AG04450 (cell line): Measurements from ENCODE around the gene TPMT. TPM values are rescaled to one million over a fixed set of nuclear protein-coding genes. Genes with fewer than 3 reads are reported as not detected.

ENCODE experiments used
- CTCF ChIA-PET: fragments of 300-600, 350-600 bp; formaldehyde crosslinking; extraction: SDS; loops from one replicate; lab custom pipeline; 2022; ENCODE audit warnings: antibody characterized with exemption, inconsistent platforms; lab: Charles Lee
- POLR2A ChIA-PET: fragments of 350-600 bp; formaldehyde crosslinking; extraction: SDS; loops from one replicate; lab custom pipeline; 2021; ENCODE audit warnings: antibody characterized with exemption, inconsistent platforms; lab: Yijun Ruan, JAX
- DNase-seq: peaks from one replicate; pipeline ENCODE4 v3.0.0-alpha.2; 2011; ENCODE audit warnings: low read depth, low spot score
- H3K27ac ChIP-seq: one replicate; pipeline ENCODE4 v1.5.1; 2012; ENCODE audit warnings: low read depth, low read length, control low read depth
- H3K27me3 ChIP-seq: one replicate; pipeline ENCODE4 v1.6.0; 2012; ENCODE audit warnings: low read length; ENCODE audit not compliant: control insufficient read depth, insufficient read depth
- H3K4me3 ChIP-seq: 2 replicates; pipeline ENCODE4 v1.5.1; 2011; ENCODE audit warnings: mild to moderate bottlenecking, low read depth, low read length, control low read depth
- H3K9me3 ChIP-seq: 2 replicates; pipeline ENCODE4 v1.5.1; 2012; ENCODE audit warnings: low read length; ENCODE audit not compliant: control insufficient read depth, insufficient read depth
- CTCF ChIP-seq: IDR thresholded peaks from 2 replicates; pipeline ENCODE4 v1.5.1; 2011; ENCODE audit warnings: low read depth, low read length, control low read depth, inconsistent platforms
- polyA plus RNA-seq: library from polyadenylated mRNA; depleted of rRNA; stranded (reverse); fragments of >200 nt; gene quantifications from 2 replicates; pipeline ENCODE4 v1.2.3, GENCODE V29; 2011

TPMT gene
- polyA plus RNA-seq, 1 experiment = 25.8 TPM

- CTCF ChIA-PET = no interaction called here
- no peaks in the 10 kb centered on the region for H3K27me3 ChIP-seq
- no peaks in the 10 kb centered on the region for H3K9me3 ChIP-seq
- no peak overlapping the region for H3K4me3 ChIP-seq
- no peak overlapping the region for H3K27ac ChIP-seq
- no peak for TF ChIP-seq CTCF
- peak; percentile 46 for DNase-seq
- POLR2A ChIA-PET = interaction anchor here (0.7 kb wide), 1 partner anchor 548 kb away, joined by 5 read pairs; no protein-coding TSS in a partner anchor
Observed at GRCh38 chr6:18148304-18149025, 6.4 kb downstream of the TPMT start.

- CTCF ChIA-PET = interaction anchor here (1.0 kb wide), 1 partner anchor 330 kb away, joined by 3 read pairs; no protein-coding TSS in a partner anchor
Observed at GRCh38 chr6:18147616-18148015, 7.3 kb downstream of the TPMT start.

GRCh38 chr6:18147160-18147559, 7.7 kb downstream of the TPMT start:
- no peak for DNase-seq
- no peak overlapping the region for H3K4me3 ChIP-seq
- POLR2A ChIA-PET = no interaction called here
- no peaks in the 10 kb centered on the region for H3K27me3 ChIP-seq
- no peak overlapping the region for H3K27ac ChIP-seq
- H3K9me3 ChIP-seq = no peaks in the 10 kb centered on the region
- TF ChIP-seq CTCF = no peak
- CTCF ChIA-PET = interaction anchor here (1.0 kb wide), 1 partner anchor 329 kb away, joined by 3 read pairs; no protein-coding TSS in a partner anchor

More at GRCh38 chr6:18147616-18148015, 7.3 kb downstream of the TPMT start:
- H3K4me3 ChIP-seq = no peak overlapping the region
- H3K27me3 ChIP-seq = no peaks in the 10 kb centered on the region
- no peak for TF ChIP-seq CTCF
- DNase-seq = no peak
- no peak overlapping the region for H3K27ac ChIP-seq
- POLR2A ChIA-PET = no interaction called here
- H3K9me3 ChIP-seq = no peaks in the 10 kb centered on the region

- H3K27ac ChIP-seq = no peak overlapping the region
- CTCF ChIA-PET = no interaction called here
- no peak for DNase-seq
- no peak overlapping the region for H3K4me3 ChIP-seq
- H3K27me3 ChIP-seq = no peaks in the 10 kb centered on the region
- no peaks in the 10 kb centered on the region for H3K9me3 ChIP-seq
- no peak for TF ChIP-seq CTCF
- POLR2A ChIA-PET = no interaction called here
Observed at GRCh38 chr6:18142591-18142861, 12.4 kb downstream of the TPMT start.

GRCh38 chr6:18141805-18142590, 12.9 kb downstream of the TPMT start:
- Histone ChIP-seq H3K27ac (no peak overlapping the region), H3K9me3 (no peaks in the 10 kb centered on the region), H3K4me3 (no peak overlapping the region), H3K27me3 (no peaks in the 10 kb centered on the region)
- CTCF ChIA-PET = interaction anchor here (1.3 kb wide), 1 partner anchor 20 kb away, joined by 4 read pairs; no protein-coding TSS in a partner anchor
- POLR2A ChIA-PET = no interaction called here
- no peak for TF ChIP-seq CTCF
- no peak for DNase-seq
